SK-N-SH treated with all-trans-retinoic acid at 6 μM for 48 hours (cell line): ENCODE results near the gene DMAP1.

Experiments used
- ATAC-seq: fragments of 200-7000 bp; cut with Tn5 transposase; 3 replicates; pipeline ENCODE4 v1.9.1; 2020; ENCODE audit warnings: mild to moderate bottlenecking, moderate library complexity
- ARNTL ChIP-seq: fragments of 450-650 bp; formaldehyde crosslinking; IDR thresholded peaks from 2 replicates; pipeline ENCODE4 v1.5.0; 2020; ENCODE audit warnings: low read depth, mild to moderate bottlenecking, moderate library complexity, borderline replicate concordance
- BACH2 ChIP-seq: fragments of 250-450 bp; sonication (Bioruptor Pico); IDR thresholded peaks from 2 replicates; pipeline ENCODE4 v1.9.0; 2021; ENCODE audit warnings: mild to moderate bottlenecking, borderline replicate concordance
- CSDC2 ChIP-seq: fragments of 250-450 bp; sonication (Bioruptor Pico); IDR thresholded peaks from 2 replicates; pipeline ENCODE4 v1.5.0; 2020; ENCODE audit warnings: mild to moderate bottlenecking, moderate library complexity
- CSRNP3 ChIP-seq: fragments of 250-450 bp; sonication (Bioruptor Pico); IDR thresholded peaks from 2 replicates; pipeline ENCODE4 v1.5.1; 2021; ENCODE audit warnings: mild to moderate bottlenecking, moderate library complexity
- GLIS3 ChIP-seq: fragments of 250-450 bp; sonication (Bioruptor Pico); IDR thresholded peaks from 2 replicates; pipeline ENCODE4 v1.5.0; 2020; ENCODE audit warnings: mild to moderate bottlenecking, moderate library complexity
- ISL1 ChIP-seq: fragments of 250-450 bp; sonication (Bioruptor Pico); IDR thresholded peaks from 2 replicates; pipeline ENCODE4 v2.1.2; 2022; ENCODE audit warnings: mild to moderate bottlenecking, moderate library complexity
- OSR1 ChIP-seq: fragments of 250-450 bp; sonication (Bioruptor Pico); IDR thresholded peaks from 2 replicates; pipeline ENCODE4 v1.8.0; 2022; ENCODE audit warnings: moderate library complexity, mild to moderate bottlenecking, inconsistent platforms
- POU6F1 ChIP-seq: fragments of 250-450 bp; sonication (Bioruptor Pico); IDR thresholded peaks from 2 replicates; pipeline ENCODE4 v1.8.0; 2021; ENCODE audit warnings: low read depth, mild to moderate bottlenecking, moderate library complexity, borderline replicate concordance
- PPARA ChIP-seq: fragments of 250-450 bp; sonication (Bioruptor Pico); IDR thresholded peaks from 2 replicates; pipeline ENCODE4 v1.5.0; 2020; ENCODE audit warnings: mild to moderate bottlenecking, borderline replicate concordance
- RARB ChIP-seq: fragments of 250-450 bp; sonication (Bioruptor Pico); IDR thresholded peaks from 2 replicates; pipeline ENCODE4 v1.8.0; 2021; ENCODE audit warnings: mild to moderate bottlenecking, moderate library complexity
- SNAI2 ChIP-seq: fragments of 250-450 bp; sonication (Bioruptor Pico); IDR thresholded peaks from 2 replicates; pipeline ENCODE4 v1.5.0; 2020; ENCODE audit warnings: mild to moderate bottlenecking, moderate library complexity
- TCF4 ChIP-seq: fragments of 250-450 bp; sonication (Bioruptor Pico); IDR thresholded peaks from 2 replicates; pipeline ENCODE4 v1.8.0; 2021; ENCODE audit warnings: mild to moderate bottlenecking, moderate library complexity, borderline replicate concordance
- TOX ChIP-seq: fragments of 250-450 bp; sonication (Bioruptor Pico); IDR thresholded peaks from 2 replicates; pipeline ENCODE4 v1.8.0; 2021; ENCODE audit warnings: mild to moderate bottlenecking, moderate library complexity, borderline replicate concordance
- ZC3H10 ChIP-seq: fragments of 250-450 bp; sonication (Bioruptor Pico); IDR thresholded peaks from 2 replicates; pipeline ENCODE4 v1.5.1; 2021; ENCODE audit warnings: mild to moderate bottlenecking, moderate library complexity
- ZFP3 ChIP-seq: fragments of 250-450 bp; sonication (Bioruptor Pico); IDR thresholded peaks from 2 replicates; pipeline ENCODE4 v1.5.0; 2020; ENCODE audit warnings: mild to moderate bottlenecking, moderate library complexity
- ZNF565 ChIP-seq: fragments of 450-650 bp; formaldehyde crosslinking; conservative IDR thresholded peaks from 2 replicates; pipeline ENCODE4 v1.5.0; 2020; ENCODE audit warnings: low read depth, mild to moderate bottlenecking, moderate library complexity
- ZNF8 ChIP-seq: fragments of 450-650 bp; formaldehyde crosslinking; IDR thresholded peaks from 2 replicates; pipeline ENCODE4 v1.5.0; 2020; ENCODE audit warnings: mild to moderate bottlenecking, moderate library complexity
- TF ChIP-seq, protein P1 (sequence below): fragments of 250-450 bp; sonication (Bioruptor Pico); IDR thresholded peaks from 2 replicates; pipeline ENCODE4 v1.5.0; 2020; ENCODE audit warnings: mild to moderate bottlenecking, moderate library complexity

The DMAP1 gene

GRCh38 chr1:44227211-44227610, 13.9 kb downstream of the DMAP1 start:
- no peak for ATAC-seq
- TF ChIP-seq ZNF8 (CRISPR knock-in tag) (no peak), PPARA (CRISPR knock-in tag) (no peak), CSDC2 (CRISPR knock-in tag) (no peak), RARB (CRISPR knock-in tag) (no peak), SNAI2 (no peak), ISL1 (CRISPR knock-in tag) (no peak), CSRNP3 (no peak), POU6F1 (no peak), OSR1 (no peak), ZC3H10 (CRISPR knock-in tag) (no peak)

DNA sequence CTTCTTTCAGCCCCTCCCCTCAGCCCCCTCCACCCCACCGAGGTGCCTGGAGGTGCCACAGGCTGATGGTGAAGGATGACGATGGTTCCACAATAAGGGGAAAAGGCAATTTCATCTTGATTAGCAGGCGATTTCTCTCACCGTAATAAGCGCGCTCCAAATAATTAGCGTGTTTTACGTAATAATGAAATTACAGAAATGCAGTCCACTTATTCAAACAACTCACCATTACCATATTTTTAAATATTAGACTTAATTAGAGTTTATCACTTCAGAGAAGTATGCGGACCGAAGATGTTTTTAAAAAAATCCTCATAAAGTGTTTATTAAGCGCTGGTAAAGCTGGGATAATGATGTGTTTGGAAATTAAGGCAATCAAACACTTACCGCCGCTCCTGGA, 14.9 kb downstream of the DMAP1 start:
- ATAC-seq, result no peak
- TF ChIP-seq ARNTL (CRISPR knock-in tag) (no peak), ZFP3 (CRISPR knock-in tag) (no peak)
- TF ChIP-seq, all 23 proteins: peak for 0

DNA sequence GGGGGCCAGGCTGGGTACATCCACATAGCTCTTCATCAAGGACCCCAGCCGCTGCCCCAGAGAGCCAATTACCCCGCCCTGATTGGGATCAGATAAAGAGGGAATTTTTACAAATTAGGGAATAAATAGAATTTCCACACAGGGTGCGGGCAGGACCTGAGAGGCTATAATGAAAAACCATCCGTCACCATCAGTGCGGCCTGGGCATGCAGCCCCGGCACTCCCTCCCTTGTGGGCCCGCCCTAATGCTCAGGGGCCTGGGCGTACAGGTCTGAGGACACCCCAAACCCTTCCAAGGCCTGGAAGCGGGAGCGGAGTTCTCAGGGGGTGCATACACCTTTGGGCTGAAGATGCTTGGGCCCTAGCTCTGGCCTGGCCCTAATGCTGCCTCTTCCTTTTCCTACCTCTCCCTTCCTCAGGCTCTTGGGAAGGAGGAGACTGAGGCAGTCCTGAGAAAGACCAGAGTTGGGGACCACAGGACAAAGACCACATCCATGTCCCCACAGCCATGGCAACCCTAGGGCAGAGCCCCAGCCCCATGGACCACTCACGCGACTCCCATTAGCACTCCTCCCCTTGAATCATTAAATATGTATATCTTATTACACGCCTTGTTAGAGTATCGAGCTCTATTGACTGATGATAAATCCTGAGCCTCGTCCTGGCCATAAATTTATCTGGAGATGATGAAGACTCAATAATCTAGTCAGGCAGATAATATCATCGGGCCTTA, 16.3 kb downstream of the DMAP1 start:
- no peak for TF ChIP-seq TOX
- no peak for TF ChIP-seq ARNTL (CRISPR knock-in tag)
- no peak for TF ChIP-seq SNAI2
- TF ChIP-seq PPARA (CRISPR knock-in tag), result no peak
- TF ChIP-seq ZNF565, result no peak
- no peak for TF ChIP-seq ZNF8 (CRISPR knock-in tag)
- no peak for TF ChIP-seq CSRNP3
- TF ChIP-seq, all 23 proteins: peak for 0
- no peak for ATAC-seq

DNA sequence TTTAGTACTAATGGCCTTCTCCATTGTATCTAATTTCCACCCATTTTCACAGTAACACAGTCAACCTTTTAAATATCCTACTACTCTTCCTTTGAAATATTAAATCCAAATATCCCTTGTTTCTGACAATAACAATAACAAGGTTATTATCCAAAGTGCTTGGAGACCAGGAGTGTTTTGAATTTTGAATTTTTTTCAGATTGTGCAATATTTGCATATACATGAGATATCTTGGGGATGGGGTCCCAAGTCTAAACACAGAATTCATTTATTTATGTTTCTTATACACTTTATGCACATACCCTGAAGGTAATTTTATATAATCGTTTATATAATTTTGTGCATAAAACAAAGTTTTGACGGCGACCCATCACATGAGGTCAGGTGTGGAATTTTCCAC, 17.5 kb downstream of the DMAP1 start:
- ATAC-seq, result no peak
- no peak for TF ChIP-seq BACH2 (CRISPR knock-in tag)
- TF ChIP-seq POU6F1, result no peak
- no peak for TF ChIP-seq GLIS3 (CRISPR knock-in tag)
- TF ChIP-seq ZNF565, result no peak
- TF ChIP-seq CSRNP3, result no peak

DNA sequence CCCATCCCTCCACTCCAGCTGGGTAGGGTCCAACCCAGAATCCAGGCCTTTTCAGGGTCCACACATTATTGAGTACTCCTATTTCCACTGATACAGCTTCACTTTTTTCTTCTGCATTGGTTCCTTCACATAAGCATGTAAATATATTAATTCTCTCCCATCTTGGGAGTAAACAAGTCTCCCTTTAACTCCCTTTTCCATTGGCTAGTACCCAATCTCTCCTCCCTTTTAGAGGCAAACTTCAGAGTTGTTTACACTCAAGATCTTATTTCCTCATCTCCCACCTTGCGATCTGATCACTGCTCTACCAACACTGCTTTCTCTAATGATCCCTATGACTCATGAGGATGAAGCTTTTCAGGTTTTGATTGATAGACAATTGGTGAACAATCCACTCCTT, 20.3 kb downstream of the DMAP1 start:
- ATAC-seq, result no peak
- no peak for TF ChIP-seq TCF4 (CRISPR knock-in tag)
- TF ChIP-seq, protein P1, sequence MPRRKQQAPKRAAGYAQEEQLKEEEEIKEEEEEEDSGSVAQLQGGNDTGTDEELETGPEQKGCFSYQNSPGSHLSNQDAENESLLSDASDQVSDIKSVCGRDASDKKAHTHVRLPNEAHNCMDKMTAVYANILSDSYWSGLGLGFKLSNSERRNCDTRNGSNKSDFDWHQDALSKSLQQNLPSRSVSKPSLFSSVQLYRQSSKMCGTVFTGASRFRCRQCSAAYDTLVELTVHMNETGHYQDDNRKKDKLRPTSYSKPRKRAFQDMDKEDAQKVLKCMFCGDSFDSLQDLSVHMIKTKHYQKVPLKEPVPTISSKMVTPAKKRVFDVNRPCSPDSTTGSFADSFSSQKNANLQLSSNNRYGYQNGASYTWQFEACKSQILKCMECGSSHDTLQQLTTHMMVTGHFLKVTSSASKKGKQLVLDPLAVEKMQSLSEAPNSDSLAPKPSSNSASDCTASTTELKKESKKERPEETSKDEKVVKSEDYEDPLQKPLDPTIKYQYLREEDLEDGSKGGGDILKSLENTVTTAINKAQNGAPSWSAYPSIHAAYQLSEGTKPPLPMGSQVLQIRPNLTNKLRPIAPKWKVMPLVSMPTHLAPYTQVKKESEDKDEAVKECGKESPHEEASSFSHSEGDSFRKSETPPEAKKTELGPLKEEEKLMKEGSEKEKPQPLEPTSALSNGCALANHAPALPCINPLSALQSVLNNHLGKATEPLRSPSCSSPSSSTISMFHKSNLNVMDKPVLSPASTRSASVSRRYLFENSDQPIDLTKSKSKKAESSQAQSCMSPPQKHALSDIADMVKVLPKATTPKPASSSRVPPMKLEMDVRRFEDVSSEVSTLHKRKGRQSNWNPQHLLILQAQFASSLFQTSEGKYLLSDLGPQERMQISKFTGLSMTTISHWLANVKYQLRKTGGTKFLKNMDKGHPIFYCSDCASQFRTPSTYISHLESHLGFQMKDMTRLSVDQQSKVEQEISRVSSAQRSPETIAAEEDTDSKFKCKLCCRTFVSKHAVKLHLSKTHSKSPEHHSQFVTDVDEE (CRISPR knock-in tag), result no peak
- TF ChIP-seq ARNTL (CRISPR knock-in tag), result no peak
- TF ChIP-seq CSDC2 (CRISPR knock-in tag), result no peak
